Panc1 (cell line): ENCODE data around the gene ROBO2.

Experiments
- TF ChIP-seq, protein P1 (sequence below): fragments of 450-650 bp; IDR thresholded peaks from 2 replicates; pipeline ENCODE4 v1.5.1; 2017; ENCODE audit warnings: mild to moderate bottlenecking
- TF ChIP-seq, protein P2 (sequence below), 2 experiments: IDR thresholded peaks; 2 replicates each; pipeline ENCODE4 v1.6.1; 2011 to 2012; ENCODE audit warnings: low read depth in 2 of 2, control low read depth in 1 of 2, low read length in 1 of 2, mild to moderate bottlenecking in 1 of 2, moderate library complexity in 1 of 2; ENCODE audit not compliant: insufficient read depth in 1 of 2

DNA sequence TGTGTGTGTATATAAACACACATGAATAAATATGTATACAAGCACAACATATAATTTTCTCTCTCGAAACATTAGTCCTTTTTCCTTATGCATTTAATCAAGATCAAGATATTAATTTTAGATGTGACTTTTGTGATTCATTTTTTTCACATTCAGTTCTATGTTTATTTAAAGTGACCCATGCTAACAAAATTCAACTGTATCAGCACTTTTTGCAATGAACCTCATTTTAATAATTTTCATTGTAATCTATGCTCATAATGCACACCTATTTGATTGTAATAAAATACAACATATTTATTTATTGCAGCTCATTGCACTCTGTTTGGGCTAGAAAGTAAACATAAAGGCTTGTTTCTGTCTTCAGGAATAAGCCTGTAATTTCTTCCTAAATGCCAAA is 586.3 kb downstream of the ROBO2 start:
- TF ChIP-seq, protein P1, sequence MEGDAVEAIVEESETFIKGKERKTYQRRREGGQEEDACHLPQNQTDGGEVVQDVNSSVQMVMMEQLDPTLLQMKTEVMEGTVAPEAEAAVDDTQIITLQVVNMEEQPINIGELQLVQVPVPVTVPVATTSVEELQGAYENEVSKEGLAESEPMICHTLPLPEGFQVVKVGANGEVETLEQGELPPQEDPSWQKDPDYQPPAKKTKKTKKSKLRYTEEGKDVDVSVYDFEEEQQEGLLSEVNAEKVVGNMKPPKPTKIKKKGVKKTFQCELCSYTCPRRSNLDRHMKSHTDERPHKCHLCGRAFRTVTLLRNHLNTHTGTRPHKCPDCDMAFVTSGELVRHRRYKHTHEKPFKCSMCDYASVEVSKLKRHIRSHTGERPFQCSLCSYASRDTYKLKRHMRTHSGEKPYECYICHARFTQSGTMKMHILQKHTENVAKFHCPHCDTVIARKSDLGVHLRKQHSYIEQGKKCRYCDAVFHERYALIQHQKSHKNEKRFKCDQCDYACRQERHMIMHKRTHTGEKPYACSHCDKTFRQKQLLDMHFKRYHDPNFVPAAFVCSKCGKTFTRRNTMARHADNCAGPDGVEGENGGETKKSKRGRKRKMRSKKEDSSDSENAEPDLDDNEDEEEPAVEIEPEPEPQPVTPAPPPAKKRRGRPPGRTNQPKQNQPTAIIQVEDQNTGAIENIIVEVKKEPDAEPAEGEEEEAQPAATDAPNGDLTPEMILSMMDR = no peak
- TF ChIP-seq, protein P2, sequence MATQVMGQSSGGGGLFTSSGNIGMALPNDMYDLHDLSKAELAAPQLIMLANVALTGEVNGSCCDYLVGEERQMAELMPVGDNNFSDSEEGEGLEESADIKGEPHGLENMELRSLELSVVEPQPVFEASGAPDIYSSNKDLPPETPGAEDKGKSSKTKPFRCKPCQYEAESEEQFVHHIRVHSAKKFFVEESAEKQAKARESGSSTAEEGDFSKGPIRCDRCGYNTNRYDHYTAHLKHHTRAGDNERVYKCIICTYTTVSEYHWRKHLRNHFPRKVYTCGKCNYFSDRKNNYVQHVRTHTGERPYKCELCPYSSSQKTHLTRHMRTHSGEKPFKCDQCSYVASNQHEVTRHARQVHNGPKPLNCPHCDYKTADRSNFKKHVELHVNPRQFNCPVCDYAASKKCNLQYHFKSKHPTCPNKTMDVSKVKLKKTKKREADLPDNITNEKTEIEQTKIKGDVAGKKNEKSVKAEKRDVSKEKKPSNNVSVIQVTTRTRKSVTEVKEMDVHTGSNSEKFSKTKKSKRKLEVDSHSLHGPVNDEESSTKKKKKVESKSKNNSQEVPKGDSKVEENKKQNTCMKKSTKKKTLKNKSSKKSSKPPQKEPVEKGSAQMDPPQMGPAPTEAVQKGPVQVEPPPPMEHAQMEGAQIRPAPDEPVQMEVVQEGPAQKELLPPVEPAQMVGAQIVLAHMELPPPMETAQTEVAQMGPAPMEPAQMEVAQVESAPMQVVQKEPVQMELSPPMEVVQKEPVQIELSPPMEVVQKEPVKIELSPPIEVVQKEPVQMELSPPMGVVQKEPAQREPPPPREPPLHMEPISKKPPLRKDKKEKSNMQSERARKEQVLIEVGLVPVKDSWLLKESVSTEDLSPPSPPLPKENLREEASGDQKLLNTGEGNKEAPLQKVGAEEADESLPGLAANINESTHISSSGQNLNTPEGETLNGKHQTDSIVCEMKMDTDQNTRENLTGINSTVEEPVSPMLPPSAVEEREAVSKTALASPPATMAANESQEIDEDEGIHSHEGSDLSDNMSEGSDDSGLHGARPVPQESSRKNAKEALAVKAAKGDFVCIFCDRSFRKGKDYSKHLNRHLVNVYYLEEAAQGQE (IDR thresholded peaks at IDR 0.05; ENCODE audit: insufficient read depth in 1 of 2, low read depth in 2 of 2, low read length in 1 of 2) = no peak
